DOHH2 (cell line): ENCODE results near the gene SFTA2.

Experiments used
- H3F3A ChIP-seq: fragments of 200-600 bp; sonication (generic), shearing (Covaris generic); 2 replicates; pipeline ENCODE4 v1.6.0; 2016; ENCODE audit warnings: antibody characterized with exemption, mild to moderate bottlenecking; ENCODE audit not compliant: control insufficient read depth, insufficient read depth
- H3K27ac ChIP-seq: fragments of 200-600 bp; sonication (generic); 2 replicates; pipeline ENCODE4 v1.5.1; 2014; ENCODE audit warnings: low read depth, mild to moderate bottlenecking, low read length, moderate library complexity
- H3K27me3 ChIP-seq: fragments of 200-600 bp; sonication (generic); 2 replicates; pipeline ENCODE4 v1.6.1; 2014; ENCODE audit warnings: mild to moderate bottlenecking, low read length, mixed read lengths; ENCODE audit not compliant: control insufficient read depth
- H3K36me3 ChIP-seq: fragments of 200-600 bp; sonication (generic); 2 replicates; pipeline ENCODE4 v1.6.1; 2014; ENCODE audit warnings: mild to moderate bottlenecking, low read length, moderate library complexity, mixed read lengths; ENCODE audit not compliant: control insufficient read depth
- H3K4me1 ChIP-seq: fragments of 200-600 bp; sonication (generic); 2 replicates; pipeline ENCODE4 v1.6.1; 2014; ENCODE audit warnings: mild to moderate bottlenecking, low read length, mixed read lengths; ENCODE audit not compliant: control insufficient read depth
- H3K4me2 ChIP-seq: fragments of 200-600 bp; sonication (generic); 2 replicates; pipeline ENCODE4 v1.6.0; 2014; ENCODE audit warnings: mild to moderate bottlenecking, low read length, moderate library complexity
- H3K4me3 ChIP-seq: fragments of 200-600 bp; sonication (generic); 2 replicates; pipeline ENCODE4 v1.5.1; 2014; ENCODE audit warnings: mild to moderate bottlenecking, low read length, mixed read lengths
- H3K79me2 ChIP-seq: fragments of 200-600 bp; sonication (generic); 2 replicates; pipeline ENCODE4 v1.6.1; 2014; ENCODE audit warnings: mild to moderate bottlenecking, low read length, mixed read lengths; ENCODE audit not compliant: control insufficient read depth
- H3K9me2 ChIP-seq: fragments of 200-600 bp; sonication (generic); replicated peaks from 2 replicates; pipeline ENCODE4 v1.6.1; 2014; ENCODE audit warnings: mild to moderate bottlenecking, low read length, mixed read lengths; ENCODE audit not compliant: control insufficient read depth
- H3K9me3 ChIP-seq: fragments of 200-600 bp; sonication (generic); 2 replicates; pipeline ENCODE4 v1.6.1; 2014; ENCODE audit warnings: antibody characterized with exemption, low read length, mixed read lengths; ENCODE audit not compliant: control insufficient read depth, insufficient read depth
- H4K20me1 ChIP-seq: fragments of 200-600 bp; sonication (generic); 2 replicates; pipeline ENCODE4 v1.6.0; 2014; ENCODE audit warnings: low read depth, mild to moderate bottlenecking, antibody characterized with exemption, low read length, moderate library complexity; ENCODE audit not compliant: control insufficient read depth, insufficient read depth
- EZH2phosphoT487 ChIP-seq: fragments of 200-600 bp; sonication (generic); IDR thresholded peaks from 2 replicates; pipeline ENCODE4 v1.6.1; 2017; ENCODE audit warnings: borderline replicate concordance, mild to moderate bottlenecking, antibody characterized with exemption, low read length, moderate library complexity, mixed read lengths
- TF ChIP-seq, protein P1 (sequence below): fragments of 200-600 bp; sonication (generic); IDR thresholded peaks from one replicate; pipeline ENCODE4 v1.5.1; 2014; ENCODE audit warnings: antibody characterized with exemption, mild to moderate bottlenecking, low read depth, low read length; ENCODE audit not compliant: poor library complexity, severe bottlenecking

SFTA2 gene

GRCh38 chr6:30917041-30917440, 14.9 kb downstream of the SFTA2 start:
- no peak for TF ChIP-seq EZH2phosphoT487
- TF ChIP-seq, protein P1, sequence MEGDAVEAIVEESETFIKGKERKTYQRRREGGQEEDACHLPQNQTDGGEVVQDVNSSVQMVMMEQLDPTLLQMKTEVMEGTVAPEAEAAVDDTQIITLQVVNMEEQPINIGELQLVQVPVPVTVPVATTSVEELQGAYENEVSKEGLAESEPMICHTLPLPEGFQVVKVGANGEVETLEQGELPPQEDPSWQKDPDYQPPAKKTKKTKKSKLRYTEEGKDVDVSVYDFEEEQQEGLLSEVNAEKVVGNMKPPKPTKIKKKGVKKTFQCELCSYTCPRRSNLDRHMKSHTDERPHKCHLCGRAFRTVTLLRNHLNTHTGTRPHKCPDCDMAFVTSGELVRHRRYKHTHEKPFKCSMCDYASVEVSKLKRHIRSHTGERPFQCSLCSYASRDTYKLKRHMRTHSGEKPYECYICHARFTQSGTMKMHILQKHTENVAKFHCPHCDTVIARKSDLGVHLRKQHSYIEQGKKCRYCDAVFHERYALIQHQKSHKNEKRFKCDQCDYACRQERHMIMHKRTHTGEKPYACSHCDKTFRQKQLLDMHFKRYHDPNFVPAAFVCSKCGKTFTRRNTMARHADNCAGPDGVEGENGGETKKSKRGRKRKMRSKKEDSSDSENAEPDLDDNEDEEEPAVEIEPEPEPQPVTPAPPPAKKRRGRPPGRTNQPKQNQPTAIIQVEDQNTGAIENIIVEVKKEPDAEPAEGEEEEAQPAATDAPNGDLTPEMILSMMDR: no peak
- H3K4me1 ChIP-seq: peaks cover 22% of the 10 kb centered on the region
- H3K4me3 ChIP-seq: no peak overlapping the region
- no peak overlapping the region for H3K27ac ChIP-seq
- H3K79me2 ChIP-seq: peaks cover 19% of the 10 kb centered on the region
- H3F3A ChIP-seq: 0 out of 2 replicates have a peak, but pooled peaks cover 5% of the 10 kb centered on the region
- H3K4me2 ChIP-seq: no peak overlapping the region
- no peaks in the 10 kb centered on the region for H3K27me3 ChIP-seq
- H3K9me2 ChIP-seq: no peaks in the 10 kb centered on the region
- no peaks in the 10 kb centered on the region for H4K20me1 ChIP-seq
- H3K9me3 ChIP-seq: no peaks in the 10 kb centered on the region
- H3K36me3 ChIP-seq: peaks cover 70% of the 10 kb centered on the region

- Histone ChIP-seq H3K4me1 (peaks cover 22% of the 10 kb centered on the region), H3K4me2 (peak overlapping the region; percentile 74), H4K20me1 (no peaks in the 10 kb centered on the region), H3K27me3 (no peaks in the 10 kb centered on the region), H3K79me2 (peaks cover 19% of the 10 kb centered on the region), H3K27ac (no peak overlapping the region), H3F3A (0 out of 2 replicates have a peak, but pooled peaks cover 5% of the 10 kb centered on the region), H3K9me2 (no peaks in the 10 kb centered on the region), H3K9me3 (no peaks in the 10 kb centered on the region), H3K36me3 (peaks cover 63% of the 10 kb centered on the region), H3K4me3 (peak overlapping the region; percentile 96; the same call in 1 of the 2 replicates)
- no peak for TF ChIP-seq EZH2phosphoT487
- TF ChIP-seq, protein P1: peak; percentile 67
These were observed 16.4 kb downstream of the SFTA2 start for GRCh38 chr6:30915591-30915946.

GRCh38 chr6:30914854-30915590, 16.9 kb downstream of the SFTA2 start:
- Histone ChIP-seq H3F3A (0 out of 2 replicates have a peak, but pooled peaks cover 5% of the 10 kb centered on the region), H3K27me3 (no peaks in the 10 kb centered on the region), H3K4me1 (peaks cover 22% of the 10 kb centered on the region), H3K27ac (peak overlapping the region; percentile 43; the same call in 1 of the 2 replicates), H3K4me2 (peak overlapping the region; percentile 74), H3K4me3 (peak overlapping the region; percentile 96), H3K9me3 (no peaks in the 10 kb centered on the region), H3K9me2 (no peaks in the 10 kb centered on the region), H3K79me2 (peaks cover 19% of the 10 kb centered on the region), H3K36me3 (peaks cover 60% of the 10 kb centered on the region), H4K20me1 (no peaks in the 10 kb centered on the region)
- TF ChIP-seq EZH2phosphoT487: no peak
- TF ChIP-seq, protein P1: no peak
